ENCODE data around the gene SPATA32.
A peak's percentile ranks its signal among the peaks of the same experiment; 100 is the strongest.

Gene SPATA32

DNA sequence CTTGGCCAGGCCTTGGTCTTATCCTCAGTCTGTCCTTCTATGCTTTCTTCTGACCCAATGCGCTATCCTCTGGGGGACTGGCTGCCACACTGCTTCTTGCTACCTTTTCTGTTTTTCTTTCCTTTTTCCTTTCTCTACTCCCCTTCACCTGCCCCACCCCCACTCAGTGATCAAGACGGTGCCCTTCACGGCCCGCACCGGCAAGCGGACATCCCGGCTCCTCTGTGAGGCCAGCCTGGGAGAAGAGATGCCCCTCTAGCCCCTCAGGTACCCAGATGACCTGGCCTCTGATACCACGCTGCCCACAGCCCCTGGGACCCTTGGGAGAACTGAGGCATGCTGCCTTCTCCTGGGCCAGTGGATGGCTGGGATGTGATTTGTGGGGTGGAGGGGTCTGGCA is 15.6 kb downstream of the SPATA32 start:
- no peak for DNase-seq

DNA sequence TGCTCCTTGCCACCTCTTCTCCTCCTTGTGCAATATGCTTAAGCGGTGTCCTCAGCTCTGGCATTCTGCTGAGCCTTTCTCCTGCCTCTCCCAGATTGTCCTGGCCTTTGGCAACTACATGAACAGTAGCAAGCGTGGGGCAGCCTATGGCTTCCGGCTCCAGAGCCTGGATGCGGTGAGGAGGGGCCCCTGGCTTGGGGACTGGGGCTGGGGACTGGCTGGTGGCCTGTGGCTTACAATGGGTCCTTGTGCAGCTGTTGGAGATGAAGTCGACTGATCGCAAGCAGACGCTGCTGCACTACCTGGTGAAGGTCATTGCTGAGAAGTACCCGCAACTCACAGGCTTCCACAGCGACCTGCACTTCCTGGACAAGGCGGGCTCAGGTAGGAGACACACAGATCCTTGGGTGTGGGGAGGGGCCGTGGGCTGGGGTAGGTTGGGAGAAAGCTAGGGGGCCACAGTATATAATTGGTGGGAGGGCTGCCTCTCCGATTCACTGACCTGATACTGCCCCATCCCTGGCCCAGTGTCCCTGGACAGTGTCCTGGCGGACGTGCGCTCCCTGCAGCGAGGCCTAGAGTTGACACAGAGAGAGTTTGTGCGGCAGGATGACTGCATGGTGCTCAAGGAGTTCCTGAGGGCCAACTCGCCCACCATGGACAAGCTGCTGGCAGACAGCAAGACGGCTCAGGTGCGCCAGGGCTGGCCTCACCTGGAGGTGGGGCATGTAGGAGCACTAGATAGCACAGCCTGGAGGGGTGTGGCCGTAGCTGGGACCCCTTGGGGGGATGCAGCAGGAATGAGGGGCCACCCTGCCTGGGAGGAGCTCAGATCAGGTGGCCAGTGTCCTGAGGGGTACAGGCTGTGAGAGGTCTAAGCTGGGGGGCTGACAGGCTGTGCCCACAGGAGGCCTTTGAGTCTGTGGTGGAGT is 16.9 kb downstream of the SPATA32 start:
- no peak for DNase-seq

DNA sequence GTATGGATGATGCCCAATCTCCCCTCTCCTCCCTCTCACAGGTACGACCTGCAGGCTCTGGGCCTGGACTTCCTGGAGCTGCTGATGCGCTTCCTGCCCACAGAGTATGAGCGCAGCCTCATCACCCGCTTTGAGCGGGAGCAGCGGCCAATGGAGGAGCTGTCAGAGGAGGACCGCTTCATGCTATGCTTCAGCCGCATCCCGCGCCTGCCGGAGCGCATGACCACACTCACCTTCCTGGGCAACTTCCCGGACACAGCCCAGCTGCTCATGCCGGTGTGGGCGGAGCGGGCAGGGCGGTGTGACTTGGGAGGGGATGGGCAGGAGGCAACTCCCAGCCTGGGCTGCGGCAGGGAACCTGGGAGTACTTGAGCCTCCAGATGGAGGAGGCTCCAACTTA is 18.1 kb downstream of the SPATA32 start:
- DNase-seq, result no peak

DNA sequence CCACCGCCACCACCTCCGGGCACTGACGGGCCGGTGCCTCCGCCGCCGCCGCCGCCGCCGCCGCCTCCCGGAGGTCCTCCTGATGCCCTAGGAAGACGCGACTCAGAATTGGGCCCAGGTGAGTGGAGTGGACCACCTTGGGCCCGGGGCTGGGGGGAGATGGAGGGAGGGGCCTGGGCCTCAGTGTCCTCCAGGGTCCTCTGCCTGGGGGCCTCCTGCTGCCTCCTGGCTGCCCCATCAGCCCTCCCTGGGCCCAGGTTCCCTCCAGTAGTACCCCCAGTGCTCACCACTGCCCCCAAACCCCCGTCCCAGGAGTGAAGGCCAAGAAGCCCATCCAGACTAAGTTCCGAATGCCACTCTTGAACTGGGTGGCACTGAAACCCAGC is 19.9 kb downstream of the SPATA32 start:
- DNase-seq, result no peak

DNA sequence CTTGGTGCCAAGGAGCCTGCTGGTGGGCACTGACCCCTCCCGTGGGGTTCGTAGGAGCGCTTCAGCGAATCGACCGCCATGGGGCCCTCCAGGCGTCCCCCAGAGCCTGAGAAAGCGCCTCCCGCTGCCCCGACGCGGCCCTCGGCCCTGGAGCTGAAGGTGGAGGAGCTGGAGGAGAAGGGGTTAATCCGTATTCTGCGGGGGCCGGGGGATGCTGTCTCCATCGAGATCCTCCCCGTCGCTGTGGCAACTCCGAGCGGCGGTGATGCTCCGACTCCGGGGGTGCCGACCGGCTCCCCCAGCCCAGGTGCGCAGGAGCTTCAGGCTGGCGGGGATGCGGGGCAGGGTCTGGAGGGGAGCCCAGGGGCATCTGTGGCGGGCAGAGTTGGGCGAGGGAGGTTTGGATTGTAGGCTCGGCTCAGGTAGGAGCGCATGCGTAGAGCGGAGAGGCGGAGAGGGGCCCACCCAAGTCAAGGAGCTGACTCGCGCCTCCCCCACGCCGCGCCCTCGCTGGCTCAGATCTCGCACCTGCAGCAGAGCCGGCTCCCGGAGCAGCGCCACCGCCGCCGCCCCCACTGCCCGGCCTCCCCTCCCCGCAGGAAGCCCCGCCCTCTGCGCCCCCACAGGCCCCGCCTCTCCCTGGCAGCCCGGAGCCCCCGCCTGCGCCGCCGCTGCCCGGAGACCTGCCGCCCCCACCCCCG is 20.4 kb downstream of the SPATA32 start:
- no peak for DNase-seq

DNA sequence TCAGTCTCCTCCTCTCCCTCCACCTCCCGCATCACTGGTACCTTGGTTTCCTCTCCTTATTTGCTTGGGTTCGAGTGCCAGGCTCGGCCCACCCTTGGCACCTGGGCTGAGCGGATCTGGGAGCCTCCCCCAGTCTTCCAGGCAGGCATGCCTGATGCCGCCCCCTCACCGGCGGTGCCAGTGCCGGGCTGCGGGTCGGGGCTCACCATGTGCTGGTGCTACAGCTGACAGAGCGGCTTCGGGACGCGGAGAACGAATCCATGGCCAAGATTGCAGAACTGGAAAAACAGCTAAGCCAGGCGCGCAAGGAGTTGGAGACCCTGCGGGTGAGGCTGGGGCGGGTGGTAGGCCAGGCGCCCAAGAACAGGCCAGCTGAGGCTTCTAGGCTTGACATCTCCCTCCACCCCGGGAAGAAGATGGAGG is 21.0 kb downstream of the SPATA32 start:
- no peak for DNase-seq

DNA sequence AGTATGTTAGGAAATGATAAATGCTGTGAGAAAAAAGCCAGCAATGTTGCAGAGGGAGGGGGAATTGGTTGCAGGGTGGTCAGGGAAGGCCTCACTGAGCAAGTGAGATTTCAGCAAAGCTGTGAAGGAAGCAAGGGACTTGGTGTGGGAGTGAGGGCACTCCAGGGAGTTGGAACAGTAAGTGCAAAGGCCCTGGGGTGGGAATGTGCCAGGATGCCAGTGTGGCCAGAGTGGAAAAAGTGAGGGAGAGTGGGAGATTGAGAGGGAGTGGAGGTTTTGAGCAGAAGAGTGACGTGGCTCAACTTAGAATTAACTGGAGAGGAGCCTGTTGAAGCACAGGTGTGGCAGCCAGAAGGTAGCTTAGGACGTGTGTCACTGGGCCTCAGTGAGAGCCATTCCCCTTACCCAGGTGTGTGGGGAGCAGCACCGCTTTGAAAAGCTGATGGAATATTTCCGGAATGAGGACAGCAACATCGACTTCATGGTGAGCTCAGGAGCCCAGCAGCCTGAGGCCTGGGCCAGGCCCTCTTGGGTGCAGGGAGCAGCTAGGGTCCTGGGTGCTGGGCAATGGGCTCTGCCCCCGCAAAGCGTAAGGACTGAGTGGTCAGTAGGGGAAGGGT is 23.6 kb downstream of the SPATA32 start:
- no peak for DNase-seq

DNA sequence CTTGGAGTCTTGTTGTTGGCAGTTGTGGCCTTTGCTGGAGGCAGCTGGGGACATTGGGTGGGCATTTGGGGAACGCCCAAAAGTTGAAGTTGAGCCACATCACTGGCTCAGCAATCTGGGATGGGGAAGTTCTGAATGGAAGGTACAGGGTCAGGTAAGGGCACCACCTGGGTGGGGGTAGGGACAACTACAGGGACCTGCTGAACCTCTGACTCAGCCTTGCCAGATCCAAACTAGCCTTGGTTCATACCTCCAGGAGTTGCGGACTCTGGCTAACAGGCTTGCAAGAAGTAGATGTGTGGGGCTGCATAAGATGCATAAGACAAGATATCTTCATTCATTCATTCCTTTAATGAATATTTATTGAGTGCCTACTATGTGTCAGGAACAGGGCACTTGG is 24.2 kb downstream of the SPATA32 start:
- no peak for DNase-seq

DNA sequence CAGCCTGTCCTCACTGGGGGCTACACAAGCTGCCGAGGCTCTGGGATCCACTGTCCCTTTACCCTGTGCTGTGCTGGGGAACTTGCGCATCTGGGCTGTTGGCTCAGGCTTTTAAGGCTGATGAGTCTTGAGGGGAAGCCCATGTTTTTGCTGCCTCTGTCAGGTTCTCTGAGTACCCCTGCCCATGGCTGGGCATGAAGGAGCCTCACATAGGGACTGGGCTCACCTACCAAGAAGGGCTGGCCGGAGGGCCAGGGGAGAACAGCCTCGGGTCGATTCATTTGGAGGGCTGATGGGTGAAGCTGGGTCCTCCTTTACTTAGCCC is 25.6 kb downstream of the SPATA32 start:
- DNase-seq, result no peak

DNA sequence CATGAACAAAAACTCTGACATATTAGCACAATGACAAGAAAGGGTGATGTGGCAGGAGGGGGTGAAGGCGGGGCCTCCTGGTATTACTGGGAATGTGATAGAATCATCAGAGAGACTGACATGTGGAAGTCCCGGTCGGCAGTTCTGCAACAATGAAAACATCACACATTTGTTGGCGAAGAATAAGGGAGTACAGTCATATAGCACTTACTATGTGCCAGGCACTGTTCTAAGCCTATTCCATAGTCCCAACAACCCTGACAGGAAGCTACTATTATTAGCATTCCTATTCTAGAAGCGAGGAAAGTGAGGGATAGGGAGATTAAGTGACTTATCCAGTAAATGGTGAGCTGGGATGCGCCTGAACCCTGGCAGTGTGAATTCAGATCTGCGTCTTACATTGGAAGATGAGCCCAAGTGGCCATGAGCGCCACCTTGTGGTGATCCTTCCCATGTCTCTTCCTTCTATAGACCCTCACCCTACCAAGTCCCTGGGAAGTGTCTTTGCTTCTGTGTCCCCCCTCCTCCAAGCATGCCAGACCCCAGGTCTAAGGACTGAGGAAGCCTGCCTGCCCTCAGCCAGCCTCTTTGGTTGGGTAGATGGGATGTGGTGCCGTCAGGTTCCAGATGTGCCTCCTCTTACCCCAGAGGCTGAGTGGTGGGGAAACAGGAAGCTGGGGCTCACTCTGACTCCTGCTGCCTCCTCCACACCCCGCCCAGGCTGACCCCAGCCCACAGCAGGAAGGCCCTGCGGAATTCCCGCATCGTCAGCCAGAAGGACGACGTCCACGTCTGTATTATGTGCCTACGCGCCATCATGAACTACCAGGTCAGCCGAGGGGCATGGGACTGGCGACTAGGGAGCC is 26.2 kb downstream of the SPATA32 start:
- peak; percentile 78 for DNase-seq

DNA sequence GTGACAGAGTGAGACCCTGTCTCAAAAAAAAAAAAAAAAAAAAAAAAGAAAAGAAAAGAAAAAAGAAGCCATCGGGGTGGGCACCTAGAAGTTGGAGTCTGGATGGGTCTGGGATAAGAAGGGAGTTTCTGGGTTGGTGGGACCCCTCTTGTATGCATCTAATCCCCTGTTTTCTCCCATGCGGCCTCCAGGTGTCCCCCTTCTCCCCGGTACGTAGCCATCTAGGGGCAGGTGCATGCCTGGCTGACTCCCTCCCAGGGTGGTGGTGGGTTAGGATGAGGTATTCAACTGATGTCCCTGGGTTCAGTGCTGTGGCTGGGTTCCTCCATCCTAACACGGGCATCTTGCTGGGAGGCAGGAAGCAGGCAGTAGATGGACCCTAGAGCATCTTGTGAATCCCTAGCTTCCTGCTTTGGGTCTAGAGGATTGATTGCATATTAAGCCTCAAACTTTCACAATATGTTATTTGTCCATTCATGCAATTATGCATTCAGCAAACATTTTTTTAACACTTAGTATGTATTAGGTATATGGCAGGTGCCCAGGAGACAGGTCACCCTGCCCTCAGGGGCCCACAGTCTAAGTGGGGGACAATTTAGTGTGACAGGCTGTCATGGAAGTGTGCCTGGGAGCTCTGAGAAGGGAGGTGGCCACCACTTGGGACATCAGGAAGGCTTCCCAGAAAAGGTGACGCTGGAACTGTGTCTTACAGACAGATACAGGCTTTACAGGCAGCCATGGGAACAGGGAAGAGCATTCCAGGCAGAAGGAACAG is 27.1 kb downstream of the SPATA32 start:
- no peak for DNase-seq

DNA sequence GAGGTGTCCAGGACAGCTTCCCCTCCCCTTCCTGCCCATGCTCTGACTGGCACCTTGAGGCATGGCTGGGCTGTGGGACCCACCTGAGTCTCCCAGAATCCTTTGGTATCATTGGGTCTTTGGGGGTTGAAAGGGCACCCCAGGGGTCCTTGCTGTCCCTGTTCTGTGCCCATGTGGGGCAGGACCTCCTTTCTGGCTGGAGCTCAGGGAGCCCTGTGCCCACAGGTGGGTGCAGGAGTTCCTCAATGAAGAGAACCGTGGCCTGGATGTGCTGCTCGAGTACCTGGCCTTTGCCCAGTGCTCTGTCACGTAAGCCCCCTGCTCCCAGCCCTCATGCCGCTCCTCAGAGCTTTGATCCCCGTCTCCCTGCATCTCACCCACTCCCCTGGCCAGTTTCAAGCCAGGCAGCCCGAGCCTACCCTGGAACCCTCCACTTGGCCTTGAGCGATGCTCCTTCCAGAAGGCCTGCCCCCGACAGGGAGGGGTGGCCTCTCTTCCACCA is 28.4 kb downstream of the SPATA32 start:
- DNase-seq, result no peak

DNA sequence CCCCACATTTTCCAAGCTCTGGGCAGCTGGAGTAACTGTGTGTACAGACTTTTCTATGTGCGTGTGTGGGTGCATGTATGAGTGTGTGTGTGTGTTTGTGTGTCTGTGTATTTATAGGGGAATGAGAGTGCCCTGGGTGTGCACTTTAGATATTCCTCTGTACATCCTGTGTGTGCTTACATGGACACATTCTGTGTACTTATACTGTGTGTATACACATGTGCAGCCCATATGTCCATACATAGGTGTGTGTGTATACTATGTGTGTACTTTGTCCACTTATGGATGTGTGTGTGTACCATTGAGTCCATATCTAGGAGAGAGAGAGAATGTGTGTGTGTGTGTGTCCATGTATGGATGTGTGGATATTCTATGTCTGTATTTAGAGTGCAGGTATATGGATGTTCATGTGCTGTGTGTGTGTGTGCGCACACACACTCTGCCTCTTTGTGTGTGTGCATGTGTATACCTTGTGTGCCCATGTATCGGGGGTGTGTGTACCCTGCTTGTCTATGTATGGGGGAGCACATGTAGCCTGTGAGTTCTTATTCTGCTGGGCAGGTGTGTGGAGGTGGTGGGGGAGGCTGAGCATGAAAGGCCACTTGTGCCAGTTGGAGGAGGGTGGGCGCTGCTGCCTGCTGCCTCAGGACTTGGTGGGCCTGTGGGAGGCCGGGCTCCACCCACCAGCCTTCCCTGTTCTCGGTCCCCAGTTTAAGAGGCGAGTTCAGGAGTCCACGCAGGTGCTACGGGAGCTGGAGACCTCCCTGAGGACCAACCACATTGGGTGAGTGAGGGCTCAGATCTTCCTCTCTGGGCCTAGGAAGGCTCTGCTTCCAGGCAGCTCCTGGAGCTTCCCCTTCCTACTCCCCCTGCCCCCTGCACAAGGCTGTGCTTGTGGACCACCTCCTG is 29.1 kb downstream of the SPATA32 start:
- no peak for DNase-seq

DNA sequence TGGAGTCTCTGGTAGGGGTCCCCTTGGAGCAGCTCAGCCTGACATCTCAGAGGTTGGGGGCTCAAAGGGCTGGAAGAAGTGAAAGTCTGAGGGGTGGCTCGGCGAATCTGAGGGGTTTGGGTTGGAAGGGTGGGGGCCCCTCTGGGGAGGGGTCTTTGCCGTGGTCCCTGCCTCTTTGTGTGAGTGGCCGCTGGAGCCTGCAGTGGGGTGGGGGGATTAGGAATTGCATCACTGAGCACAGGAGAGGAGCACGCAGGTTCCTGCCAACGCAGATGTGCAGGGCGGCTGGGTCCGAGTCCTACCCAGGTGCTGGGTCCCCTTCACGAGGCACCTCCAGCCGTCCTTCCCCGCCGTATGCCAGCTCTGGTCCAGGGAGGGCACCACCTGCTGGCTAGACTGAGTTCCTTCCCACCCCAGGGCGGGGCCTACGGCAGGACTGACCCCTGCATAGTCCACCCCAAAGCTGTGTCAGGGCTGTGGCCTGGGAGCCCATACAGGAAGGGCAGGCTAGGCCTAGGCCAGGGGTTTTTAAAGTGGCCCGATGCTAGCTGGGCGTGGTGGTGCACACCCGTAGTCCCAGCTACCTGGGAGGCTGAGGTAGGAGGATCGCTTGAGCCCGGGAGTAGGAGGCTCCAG is 30.3 kb downstream of the SPATA32 start:
- DNase-seq, result no peak

DNA sequence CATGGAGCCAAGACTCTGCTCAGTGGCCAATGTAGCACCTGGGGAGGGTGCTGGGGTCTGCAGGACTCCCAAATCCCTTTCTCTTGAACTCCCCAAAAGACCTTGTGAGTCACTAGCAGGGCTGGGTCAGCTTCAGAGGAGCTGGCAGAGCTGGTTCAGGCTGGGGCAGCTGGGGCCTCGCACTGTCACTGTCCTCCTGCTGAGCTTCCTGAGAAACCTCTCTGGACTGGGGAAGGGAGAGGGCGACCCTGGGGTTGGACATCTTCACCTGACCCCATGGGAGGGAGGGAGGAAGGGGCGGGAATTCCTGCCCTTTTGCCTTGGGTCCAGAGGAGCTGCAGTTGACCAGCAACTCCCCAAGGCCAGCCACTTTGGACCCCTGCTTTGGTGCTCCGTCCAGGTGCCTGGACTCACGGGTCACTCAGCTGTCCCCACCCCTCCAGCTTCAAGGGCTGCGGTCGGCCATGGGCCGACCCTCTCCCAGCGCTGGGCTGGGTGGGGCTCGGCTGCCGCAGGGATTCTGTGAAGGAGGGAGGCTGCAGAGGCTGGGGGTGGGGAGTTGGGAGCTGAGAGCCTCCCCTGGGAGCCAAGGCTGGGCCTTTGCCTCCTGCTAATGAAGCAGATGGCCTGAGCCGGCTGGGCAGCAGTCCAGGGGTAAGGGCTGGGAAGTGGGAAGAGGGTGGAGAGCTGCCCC is 31.0 kb downstream of the SPATA32 start:
- no peak for DNase-seq

DNA sequence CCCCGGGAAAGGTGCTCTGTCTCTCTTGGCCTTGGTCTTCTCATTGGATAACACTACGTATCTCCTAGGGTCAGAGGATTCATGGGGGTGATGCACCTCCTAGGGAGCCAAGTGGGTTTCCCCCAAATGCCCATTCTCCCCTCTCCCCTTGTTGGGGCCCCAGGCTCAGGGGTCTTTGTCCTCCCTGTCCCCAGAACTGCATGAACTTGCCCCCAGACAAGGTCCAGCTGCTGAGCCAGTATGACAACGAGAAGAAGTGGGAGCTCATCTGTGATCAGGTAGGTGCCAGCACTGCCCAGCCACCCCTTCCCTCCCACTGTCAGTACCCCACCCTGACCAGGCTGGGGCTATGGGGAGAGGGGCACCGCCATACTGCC is 31.5 kb downstream of the SPATA32 start:
- no peak for DNase-seq

DNA sequence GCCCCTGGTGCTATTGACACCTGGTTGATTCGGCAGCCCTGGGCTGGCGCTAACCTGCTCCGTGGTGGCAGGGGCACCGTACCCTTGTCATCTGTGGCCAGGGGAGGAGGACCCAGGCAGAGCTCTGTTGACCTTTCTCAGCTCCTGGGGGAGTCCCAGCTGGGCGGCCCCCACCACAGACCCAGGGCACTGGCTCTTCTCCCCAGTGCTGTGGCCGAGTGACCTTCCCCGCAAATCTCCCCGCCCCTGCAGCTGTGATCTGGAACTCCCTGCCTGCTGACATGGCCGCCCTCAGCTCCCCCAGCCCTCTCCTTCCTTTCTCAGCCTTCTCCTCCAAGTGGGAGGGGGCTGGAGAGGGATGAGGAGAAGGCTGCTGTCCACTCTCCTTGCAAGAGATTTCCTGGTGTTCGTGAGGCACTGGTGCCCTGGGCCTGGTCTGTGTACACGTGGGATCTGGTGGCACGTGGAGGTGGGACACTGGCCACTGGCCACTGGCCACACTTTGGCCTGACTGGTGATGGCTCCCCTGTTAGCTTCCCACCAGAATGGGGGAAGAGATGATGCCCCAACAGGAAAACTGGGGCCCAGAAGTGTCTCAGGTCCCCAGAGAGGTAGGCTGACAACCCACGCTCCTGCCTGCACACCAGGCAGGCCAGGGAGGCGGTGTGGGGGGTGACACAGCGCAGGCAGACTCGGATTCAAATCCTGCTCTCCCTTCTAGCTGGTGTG is 32.0 kb downstream of the SPATA32 start:
- peak; percentile 81 for DNase-seq

DNA sequence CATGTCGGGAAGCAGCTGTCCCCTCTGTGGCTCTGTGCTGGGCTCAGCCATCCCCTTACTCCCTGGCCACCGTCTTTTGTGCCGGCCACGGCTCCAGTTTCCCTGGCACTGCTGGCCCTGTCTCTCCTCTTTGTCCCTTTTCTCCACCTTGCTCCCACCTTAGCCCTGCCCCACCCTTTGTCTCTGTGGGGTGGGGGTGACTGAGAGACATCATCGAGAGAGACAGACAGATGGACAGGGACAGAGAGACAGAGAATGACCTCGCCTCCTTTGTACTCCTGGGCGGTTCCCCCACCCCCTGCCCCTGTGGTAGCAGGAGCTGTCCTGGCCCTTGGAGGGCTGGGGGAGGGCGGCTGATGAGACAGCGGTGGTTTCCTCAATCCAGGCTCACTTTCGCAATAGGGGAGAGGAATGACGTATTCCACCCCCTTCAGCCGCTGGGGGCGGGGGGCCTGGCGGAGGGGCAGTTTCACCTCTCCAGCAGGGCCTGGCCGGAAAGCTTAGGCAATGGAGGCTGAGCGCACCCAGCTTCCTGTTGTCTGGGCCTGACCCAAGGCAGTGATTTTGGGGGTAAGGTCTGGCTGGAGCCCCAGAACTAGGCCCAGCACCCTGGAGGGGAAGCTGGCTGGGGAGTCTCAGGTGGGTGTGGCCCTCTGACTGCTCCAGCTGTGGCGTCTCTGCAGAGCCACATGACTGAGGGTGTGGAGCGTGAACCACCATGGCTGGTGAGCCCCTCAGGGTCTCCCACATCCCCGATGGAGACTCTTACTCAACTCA is 32.9 kb downstream of the SPATA32 start:
- peak; percentile 77 for DNase-seq
